Measurements from ENCODE around the gene MYO18B.

The MYO18B gene

GRCh38 chr22:25714739-25715138 is 27.2 kb upstream of the MYO18B start:
- DNase-seq, result no peak

- no peak for DNase-seq
Measured at GRCh38 chr22:25716637-25717036, 25.4 kb upstream of the MYO18B start.

- no peak for DNase-seq
Measured at GRCh38 chr22:25718135-25718840, 23.7 kb upstream of the MYO18B start.

- no peak for DNase-seq
Measured at GRCh38 chr22:25722223-25722622, 19.8 kb upstream of the MYO18B start.

- no peak for DNase-seq
Measured at GRCh38 chr22:25722626-25723025, 19.4 kb upstream of the MYO18B start.

GRCh38 chr22:25726241-25726640 is 15.7 kb upstream of the MYO18B start:
- no peak for DNase-seq

- DNase-seq, result no peak
Measured at GRCh38 chr22:25728071-25728470, 13.9 kb upstream of the MYO18B start.

- DNase-seq, result no peak
Measured at GRCh38 chr22:25729016-25729995, 12.7 kb upstream of the MYO18B start.

GRCh38 chr22:25735650-25736049 is 6.3 kb upstream of the MYO18B start:
- DNase-seq, result no peak

GRCh38 chr22:25736378-25737011 is 5.5 kb upstream of the MYO18B start:
- DNase-seq, result no peak

- no peak for DNase-seq
Measured at GRCh38 chr22:25739659-25740344, 2.2 kb upstream of the MYO18B start.

- no peak for DNase-seq
Measured at GRCh38 chr22:25742918-25743708, 1.1 kb downstream of the MYO18B start.

GRCh38 chr22:25744694-25745093 is 2.7 kb downstream of the MYO18B start:
- no peak for DNase-seq

- no peak for DNase-seq
Measured at GRCh38 chr22:25745341-25746011, 3.5 kb downstream of the MYO18B start.

- DNase-seq, result no peak
Measured at GRCh38 chr22:25746012-25746373, 4.0 kb downstream of the MYO18B start.

- no peak for DNase-seq
Measured at GRCh38 chr22:25747245-25747944, 5.4 kb downstream of the MYO18B start.

GRCh38 chr22:25748140-25748539 is 6.2 kb downstream of the MYO18B start:
- DNase-seq, result no peak

GRCh38 chr22:25748704-25749103 is 6.7 kb downstream of the MYO18B start:
- no peak for DNase-seq

- no peak for DNase-seq
Measured at GRCh38 chr22:25749420-25750169, 7.6 kb downstream of the MYO18B start.

GRCh38 chr22:25750569-25751173 is 8.7 kb downstream of the MYO18B start:
- DNase-seq, result no peak
